Upper lobe of left lung (tissue), 4 donors: ENCODE results near the gene SLC25A25.

Experiments
- CTCF ChIP-seq, 6 experiments: fragments of 450-650 bp in 4 of 6; fragments of 200-600 bp in 2 of 6; sonication (generic) in 2 of 6; IDR thresholded peaks; one replicate each; pipeline ENCODE4 v1.5.1; 2016 to 2019; ENCODE audit warnings: antibody characterized with exemption in 6 of 6
- POLR2A ChIP-seq, 4 donors: fragments of 450-650 bp; IDR thresholded peaks; one replicate each; pipeline ENCODE4 v1.5.1; 2016 to 2017; ENCODE audit warnings: antibody characterized with exemption in 4 of 4, mild to moderate bottlenecking in 2 of 4
- POLR2AphosphoS5 ChIP-seq, 2 donors: sonication (generic); formaldehyde crosslinking; IDR thresholded peaks; one replicate each; pipeline ENCODE4 v1.5.1; 2017; ENCODE audit warnings: antibody characterized with exemption in 2 of 2

- TF ChIP-seq POLR2AphosphoS5 (IDR thresholded peaks at IDR 0.05) (no peak), CTCF (IDR thresholded peaks at IDR 0.05) (no peak), POLR2A (IDR thresholded peaks at IDR 0.05) (no peak)
These were observed 52.2 kb downstream of the SLC25A25 start for GRCh38 chr9:128120061-128120740.
